HEK293 (cell line): ENCODE results near the gene CCK.

Source experiments
- CTCF ChIA-PET: fragments of 350-600 bp; formaldehyde crosslinking; extraction: SDS; loops from one replicate; lab custom pipeline; 2021; ENCODE audit warnings: antibody characterized with exemption; lab: Yijun Ruan, JAX
- POLR2A ChIA-PET: fragments of 300-600 bp; formaldehyde crosslinking; extraction: SDS; loops from one replicate; lab custom pipeline; 2020; ENCODE audit warnings: antibody characterized with exemption, inconsistent platforms; lab: Yijun Ruan, JAX
- H3K27ac ChIP-seq: fragments of 200-500 bp; sonication (Bioruptor generic); 2 replicates; pipeline ENCODE4 v1.5.1; 2014; ENCODE audit warnings: low read depth, low read length, control low read depth, inconsistent platforms; ENCODE audit errors: extremely low read depth
- H3K36me3 ChIP-seq, 2 experiments: fragments of 200-500 bp in 1 of 2; sonication (Bioruptor generic) in 1 of 2; 1 replicate in 1 of 2; 2 replicates in 1 of 2; pipeline ENCODE4 v1.5.1; 2014 to 2017; ENCODE audit warnings: inconsistent platforms in 2 of 2, low read length in 2 of 2; ENCODE audit not compliant: control insufficient read depth in 2 of 2, insufficient read depth in 1 of 2
- H3K4me1 ChIP-seq: fragments of 200-500 bp; sonication (Bioruptor generic); 2 replicates; pipeline ENCODE4 v1.5.1; 2014; ENCODE audit warnings: mild to moderate bottlenecking, low read length, inconsistent platforms; ENCODE audit not compliant: control insufficient read depth, insufficient read depth
- H3K4me3 ChIP-seq: 2 replicates; pipeline ENCODE4 v1.5.1; 2011; ENCODE audit warnings: low read depth, mild to moderate bottlenecking, control low read depth, low read length, moderate library complexity
- H3K9me3 ChIP-seq: fragments of 200-500 bp; sonication (Bioruptor generic); 2 replicates; pipeline ENCODE4 v1.5.1; 2014; ENCODE audit warnings: low read depth, low read length, inconsistent platforms; ENCODE audit not compliant: control insufficient read depth, insufficient read depth
- FEZF1 ChIP-seq: fragments of 450-650 bp; formaldehyde crosslinking; IDR thresholded peaks from 2 replicates; pipeline ENCODE4 v1.5.1; 2016; ENCODE audit warnings: missing biosample characterization, missing genetic modification characterization
- GLI4 ChIP-seq: fragments of 450-650 bp; formaldehyde crosslinking; IDR thresholded peaks from 2 replicates; pipeline ENCODE4 v1.5.1; 2016; ENCODE audit warnings: missing biosample characterization, missing genetic modification characterization
- KLF8 ChIP-seq: fragments of 450-650 bp; formaldehyde crosslinking; IDR thresholded peaks from 2 replicates; pipeline ENCODE4 v1.5.1; 2016; ENCODE audit warnings: missing biosample characterization, missing genetic modification characterization
- SETDB1 ChIP-seq: IDR thresholded peaks from one replicate; pipeline ENCODE4 v1.6.1; 2017; ENCODE audit warnings: mild to moderate bottlenecking, low read length, moderate library complexity, mixed read lengths; ENCODE audit not compliant: insufficient read length
- SP2 ChIP-seq: fragments of 450-650 bp; formaldehyde crosslinking; IDR thresholded peaks from 2 replicates; pipeline ENCODE4 v1.5.1; 2016; ENCODE audit warnings: missing biosample characterization, missing genetic modification characterization
- ZBTB49 ChIP-seq: fragments of 450-650 bp; formaldehyde crosslinking; IDR thresholded peaks from 2 replicates; pipeline ENCODE4 v1.5.1; 2016; ENCODE audit warnings: missing biosample characterization, missing genetic modification characterization, low read depth
- ZIC2 ChIP-seq: fragments of 450-650 bp; formaldehyde crosslinking; IDR thresholded peaks from 2 replicates; pipeline ENCODE4 v1.5.1; 2016; ENCODE audit warnings: missing biosample characterization, missing genetic modification characterization
- ZNF148 ChIP-seq: fragments of 450-650 bp; formaldehyde crosslinking; IDR thresholded peaks from 2 replicates; pipeline ENCODE4 v1.5.0; 2017; ENCODE audit warnings: missing biosample characterization, missing genetic modification characterization, borderline replicate concordance
- ZNF157 ChIP-seq: fragments of 450-650 bp; formaldehyde crosslinking; IDR thresholded peaks from 2 replicates; pipeline ENCODE4 v1.5.1; 2016; ENCODE audit warnings: missing biosample characterization, missing genetic modification characterization
- ZNF184 ChIP-seq: fragments of 450-650 bp; IDR thresholded peaks from 2 replicates; pipeline ENCODE4 v1.5.1; 2018; ENCODE audit warnings: missing biosample characterization, mild to moderate bottlenecking, missing genetic modification characterization
- ZNF398 ChIP-seq: fragments of 450-650 bp; formaldehyde crosslinking; IDR thresholded peaks from 2 replicates; pipeline ENCODE4 v1.5.1; 2017; ENCODE audit warnings: missing biosample characterization, missing genetic modification characterization
- ZNF416 ChIP-seq: fragments of 450-650 bp; formaldehyde crosslinking; IDR thresholded peaks from 2 replicates; pipeline ENCODE4 v1.5.1; 2016; ENCODE audit warnings: missing biosample characterization, missing genetic modification characterization
- ZNF423 ChIP-seq: fragments of 450-650 bp; formaldehyde crosslinking; IDR thresholded peaks from 2 replicates; pipeline ENCODE4 v1.5.1; 2016; ENCODE audit warnings: missing biosample characterization, missing genetic modification characterization
- ZNF433 ChIP-seq: fragments of 450-650 bp; formaldehyde crosslinking; IDR thresholded peaks from 2 replicates; pipeline ENCODE4 v1.5.1; 2016; ENCODE audit warnings: missing biosample characterization, missing genetic modification characterization, low read depth
- ZNF600 ChIP-seq: fragments of 450-650 bp; formaldehyde crosslinking; IDR thresholded peaks from 2 replicates; pipeline ENCODE4 v1.5.1; 2016; ENCODE audit warnings: missing biosample characterization, missing genetic modification characterization
- ZNF704 ChIP-seq: fragments of 450-650 bp; formaldehyde crosslinking; IDR thresholded peaks from 2 replicates; pipeline ENCODE4 v1.5.1; 2016; ENCODE audit warnings: missing biosample characterization, missing genetic modification characterization
- ZNF791 ChIP-seq: fragments of 450-650 bp; formaldehyde crosslinking; IDR thresholded peaks from 2 replicates; pipeline ENCODE4 v1.5.1; 2016; ENCODE audit warnings: missing biosample characterization, missing genetic modification characterization
- ZNF843 ChIP-seq: fragments of 450-650 bp; formaldehyde crosslinking; IDR thresholded peaks from 2 replicates; pipeline ENCODE4 v1.5.1; 2016; ENCODE audit warnings: missing biosample characterization, missing genetic modification characterization
- ZSCAN5A ChIP-seq: fragments of 450-650 bp; formaldehyde crosslinking; IDR thresholded peaks from 2 replicates; pipeline ENCODE4 v1.5.1; 2016; ENCODE audit warnings: missing biosample characterization, missing genetic modification characterization

The CCK gene

GRCh38 chr3:42290966-42291714 lies 25.2 kb upstream of the CCK start:
- TF ChIP-seq ZNF398 (tag by site-specific recombination) (no peak), ZIC2 (tag by site-specific recombination) (no peak), ZNF843 (tag by site-specific recombination) (no peak), ZNF416 (tag by site-specific recombination) (no peak), ZNF184 (no peak), ZNF148 (tag by site-specific recombination) (no peak), ZSCAN5A (tag by site-specific recombination) (no peak), ZNF791 (tag by site-specific recombination) (no peak), ZBTB49 (no peak), GLI4 (tag by site-specific recombination) (no peak), SP2 (tag by site-specific recombination) (no peak), ZNF433 (tag by site-specific recombination) (no peak), FEZF1 (tag by site-specific recombination) (no peak), KLF8 (no peak), ZNF704 (tag by site-specific recombination) (no peak), ZNF423 (tag by site-specific recombination) (no peak), SETDB1 (no peak), ZNF157 (tag by site-specific recombination) (no peak), ZNF600 (no peak)
- H3K27ac ChIP-seq, result no peak overlapping the region
- no peaks in the 10 kb centered on the region for H3K36me3 ChIP-seq
- POLR2A ChIA-PET, result no interaction called here
- H3K4me3 ChIP-seq, result no peak overlapping the region
- no peaks in the 10 kb centered on the region for H3K4me1 ChIP-seq
- no peaks in the 10 kb centered on the region for H3K9me3 ChIP-seq
- CTCF ChIA-PET, result interaction anchor here (0.6 kb wide), 1 partner anchor 257 kb away, joined by 3 read pairs; no protein-coding TSS in a partner anchor
